Cardiac fibroblast (primary cell): Measurements from ENCODE around the gene ETFA.

Experiments used
- DNase-seq, 2 donors: peaks; one replicate each; pipeline versions ENCODE4 v3.0.0 to v3.0.0-alpha.2; 2010; ENCODE audit warnings: low read depth in 2 of 2
- H3K4me3 ChIP-seq, 2 donors: replicated peaks in 1 of 2; 1 replicate in 1 of 2; 2 replicates in 1 of 2; pipeline ENCODE4 v1.5.1; 2011; ENCODE audit warnings: low read depth in 2 of 2, low read length in 2 of 2, mild to moderate bottlenecking in 2 of 2, moderate library complexity in 1 of 2
- TF ChIP-seq, protein P1 (sequence below): IDR thresholded peaks from one replicate; pipeline ENCODE4 v1.5.1; 2011; ENCODE audit warnings: low read depth, mild to moderate bottlenecking, low read length, inconsistent platforms

Gene ETFA

DNA sequence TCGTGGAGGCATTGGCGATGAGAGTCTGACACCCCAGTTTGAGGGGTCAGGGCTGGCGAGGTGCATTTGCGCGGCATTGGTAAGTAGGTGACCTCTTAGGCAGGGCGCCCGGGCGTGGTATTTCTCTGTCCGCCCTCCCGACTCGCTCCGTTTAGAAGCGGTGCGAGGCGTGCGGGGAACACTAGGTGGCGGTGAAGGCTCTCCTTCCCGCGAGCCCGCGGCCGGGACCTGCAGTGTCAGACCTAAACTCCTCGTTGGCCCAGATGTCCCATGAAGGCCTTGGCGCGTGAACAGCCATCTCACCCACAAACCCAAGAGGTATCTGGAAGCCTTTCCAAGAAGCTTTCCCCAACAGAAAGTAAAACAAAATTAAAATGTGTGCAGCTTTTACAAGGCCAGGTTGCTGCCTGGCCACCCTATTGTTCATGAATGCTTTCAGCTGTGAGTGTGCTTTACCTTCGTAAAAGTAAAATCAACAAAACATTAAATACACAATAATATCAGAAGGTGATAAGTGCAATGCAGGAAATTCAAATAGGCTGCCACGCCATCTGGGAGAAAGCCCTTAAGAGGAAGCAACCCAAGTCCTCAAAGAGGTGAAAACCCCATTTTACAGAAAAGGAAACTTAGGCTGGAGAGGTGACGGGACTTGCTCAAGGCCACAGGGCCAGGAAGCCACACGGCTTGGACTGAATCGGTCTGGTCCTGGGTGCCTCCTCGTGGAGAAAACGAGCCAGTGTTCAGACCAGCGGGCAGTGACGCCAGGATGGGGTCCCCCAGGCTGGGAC, 120.3 kb downstream of the ETFA start:
- DNase-seq: peak; percentile 76 to 79
- TF ChIP-seq, protein P1, sequence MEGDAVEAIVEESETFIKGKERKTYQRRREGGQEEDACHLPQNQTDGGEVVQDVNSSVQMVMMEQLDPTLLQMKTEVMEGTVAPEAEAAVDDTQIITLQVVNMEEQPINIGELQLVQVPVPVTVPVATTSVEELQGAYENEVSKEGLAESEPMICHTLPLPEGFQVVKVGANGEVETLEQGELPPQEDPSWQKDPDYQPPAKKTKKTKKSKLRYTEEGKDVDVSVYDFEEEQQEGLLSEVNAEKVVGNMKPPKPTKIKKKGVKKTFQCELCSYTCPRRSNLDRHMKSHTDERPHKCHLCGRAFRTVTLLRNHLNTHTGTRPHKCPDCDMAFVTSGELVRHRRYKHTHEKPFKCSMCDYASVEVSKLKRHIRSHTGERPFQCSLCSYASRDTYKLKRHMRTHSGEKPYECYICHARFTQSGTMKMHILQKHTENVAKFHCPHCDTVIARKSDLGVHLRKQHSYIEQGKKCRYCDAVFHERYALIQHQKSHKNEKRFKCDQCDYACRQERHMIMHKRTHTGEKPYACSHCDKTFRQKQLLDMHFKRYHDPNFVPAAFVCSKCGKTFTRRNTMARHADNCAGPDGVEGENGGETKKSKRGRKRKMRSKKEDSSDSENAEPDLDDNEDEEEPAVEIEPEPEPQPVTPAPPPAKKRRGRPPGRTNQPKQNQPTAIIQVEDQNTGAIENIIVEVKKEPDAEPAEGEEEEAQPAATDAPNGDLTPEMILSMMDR: peak; percentile 92
- no peak overlapping the region for H3K4me3 ChIP-seq

DNA sequence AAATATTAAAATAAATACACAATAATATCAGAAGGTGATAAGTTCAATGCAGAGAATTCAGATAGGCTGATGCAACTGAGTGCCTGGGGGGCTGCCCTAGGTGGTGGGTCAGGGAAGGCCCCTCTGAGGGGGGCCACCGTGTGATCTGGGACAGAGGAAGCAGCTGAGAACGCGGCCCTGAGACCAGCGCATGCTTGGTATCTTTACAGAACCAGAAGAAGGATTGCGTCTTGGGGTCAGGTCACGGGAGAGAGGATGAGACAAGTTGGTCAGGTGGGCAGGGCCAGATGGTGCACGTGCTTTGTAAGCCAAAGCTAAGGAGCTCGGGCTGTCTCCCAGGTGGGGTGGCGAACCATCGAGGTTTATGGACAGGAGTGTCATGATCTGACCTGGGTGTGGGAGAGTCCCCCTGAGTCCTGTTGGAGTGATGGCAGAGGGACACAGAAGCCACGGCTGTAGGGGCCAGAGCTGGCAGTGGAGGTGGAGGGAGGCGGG, 121.2 kb downstream of the ETFA start:
- no peak for DNase-seq
- no peak overlapping the region for H3K4me3 ChIP-seq
- TF ChIP-seq, protein P1: no peak

DNA sequence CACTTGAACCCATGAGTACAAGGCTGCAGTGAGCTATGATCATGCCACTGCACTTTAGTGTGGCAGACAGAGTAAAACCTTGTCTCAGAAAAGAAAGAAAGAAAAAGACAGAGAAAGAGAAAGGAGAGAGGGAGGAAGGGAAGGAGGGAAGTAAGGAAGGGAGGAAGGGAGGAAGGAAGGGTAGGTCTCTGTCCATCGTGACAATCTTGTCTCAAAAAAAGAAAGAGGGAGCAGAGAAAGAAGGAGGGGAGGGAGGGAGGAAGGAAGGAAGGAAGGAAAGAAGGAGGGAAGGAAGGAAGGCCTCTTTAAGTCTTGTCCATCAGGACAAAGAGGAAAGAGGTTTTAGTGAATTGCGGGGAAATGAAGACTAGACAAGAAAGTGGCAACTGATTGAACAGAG, 122.2 kb downstream of the ETFA start:
- TF ChIP-seq, protein P1: no peak

GRCh38 chr15:76187163-76187562, 124.1 kb downstream of the ETFA start:
- TF ChIP-seq, protein P1: no peak
- no peak overlapping the region for H3K4me3 ChIP-seq
- no peak for DNase-seq

More for the DNA sequence above, 122.2 kb downstream of the ETFA start:
- no peak for DNase-seq
- H3K4me3 ChIP-seq: no peak overlapping the region

- no peak overlapping the region for H3K4me3 ChIP-seq
- peak; percentile 74 to 91 for DNase-seq
- TF ChIP-seq, protein P1: peak; percentile 81
Observed at GRCh38 chr15:76185716-76186115, 125.6 kb downstream of the ETFA start.

DNA sequence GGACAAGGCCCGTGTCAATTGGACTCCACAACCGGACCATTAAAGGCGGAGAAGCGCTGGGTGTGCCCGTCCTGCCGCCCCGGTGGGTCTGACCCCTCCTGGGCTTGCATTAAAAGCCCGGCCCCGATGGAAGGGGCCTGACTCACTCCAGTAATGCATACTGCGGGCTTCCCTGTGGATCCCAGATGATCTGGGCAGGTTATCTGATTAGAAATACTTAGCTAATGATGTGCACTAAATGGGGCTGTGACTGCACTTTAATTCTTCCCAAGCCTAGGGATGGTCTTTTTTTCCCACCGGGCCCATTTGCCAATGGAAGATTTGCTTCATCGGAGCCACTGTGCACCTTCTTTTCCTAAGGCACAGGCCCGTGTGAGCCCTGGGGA, 126.6 kb downstream of the ETFA start:
- TF ChIP-seq, protein P1: no peak
- DNase-seq: no peak

More for the DNA sequence above, 126.6 kb downstream of the ETFA start:
- H3K4me3 ChIP-seq: no peak overlapping the region
